HepG2 (cell line): ENCODE measurements around the gene INAFM2. TPM values are rescaled to one million over a fixed set of nuclear protein-coding genes. Genes with fewer than 3 reads are reported as not detected.

Experiments used
- BCLAF1 ChIP-seq: fragments of 450-650 bp; IDR thresholded peaks from 2 replicates; pipeline ENCODE4 v1.6.1; 2017; ENCODE audit warnings: mild to moderate bottlenecking
- CENPX ChIP-seq: sonication (generic); formaldehyde crosslinking; IDR thresholded peaks from 2 replicates; pipeline ENCODE4 v1.9.0; 2021; ENCODE audit warnings: mild to moderate bottlenecking, missing genetic modification reagents, moderate library complexity
- HDAC6 ChIP-seq: fragments of 200-600 bp; sonication (generic); IDR thresholded peaks from 2 replicates; pipeline ENCODE4 v1.7.0; 2017; ENCODE audit warnings: mild to moderate bottlenecking, antibody characterized with exemption, low read length, low read depth
- HES4 ChIP-seq: sonication (generic); formaldehyde crosslinking; IDR thresholded peaks from 2 replicates; pipeline ENCODE4 v1.9.0; 2021; ENCODE audit warnings: mild to moderate bottlenecking, missing genetic modification reagents, borderline replicate concordance
- HOXA9 ChIP-seq: sonication (generic); formaldehyde crosslinking; IDR thresholded peaks from 2 replicates; pipeline ENCODE4 v1.8.1; 2022; ENCODE audit warnings: missing genetic modification reagents, mild to moderate bottlenecking, moderate library complexity, borderline replicate concordance
- KLF13 ChIP-seq: sonication (generic); formaldehyde crosslinking; IDR thresholded peaks from 2 replicates; pipeline ENCODE4 v1.4.0; 2020; ENCODE audit warnings: mild to moderate bottlenecking, missing genetic modification reagents
- MTA1 ChIP-seq: sonication (generic); formaldehyde crosslinking; IDR thresholded peaks from 2 replicates; pipeline ENCODE4 v1.4.0; 2020; ENCODE audit warnings: missing genetic modification reagents, mild to moderate bottlenecking, borderline replicate concordance
- MYC ChIP-seq: sonication (generic); formaldehyde crosslinking; IDR thresholded peaks from 2 replicates; pipeline ENCODE4 v1.9.0; 2021; ENCODE audit warnings: missing genetic modification reagents, borderline replicate concordance
- PBX3 ChIP-seq: sonication (generic); formaldehyde crosslinking; IDR thresholded peaks from 2 replicates; pipeline ENCODE4 v1.8.1; 2023; ENCODE audit warnings: missing genetic modification reagents, inconsistent platforms, borderline replicate concordance
- PITX1 ChIP-seq: sonication (generic); formaldehyde crosslinking; IDR thresholded peaks from 2 replicates; pipeline ENCODE4 v1.5.1; 2020; ENCODE audit warnings: mild to moderate bottlenecking, missing genetic modification reagents
- RAD51 ChIP-seq: fragments of 450-650 bp; IDR thresholded peaks from 2 replicates; pipeline ENCODE4 v1.6.1; 2016; ENCODE audit warnings: borderline replicate concordance
- SNAI1 ChIP-seq: sonication (generic); formaldehyde crosslinking; IDR thresholded peaks from 2 replicates; pipeline ENCODE4 v1.5.0; 2020; ENCODE audit warnings: mild to moderate bottlenecking, missing genetic modification reagents, borderline replicate concordance
- TP53 ChIP-seq: sonication (generic); formaldehyde crosslinking; conservative IDR thresholded peaks from 2 replicates; pipeline ENCODE4 v1.4.0; 2020; ENCODE audit warnings: missing genetic modification reagents
- ZBTB25 ChIP-seq: IDR thresholded peaks from 2 replicates; pipeline ENCODE4 v1.6.1; 2018; ENCODE audit warnings: missing genetic modification reagents
- ZBTB4 ChIP-seq: sonication (generic); formaldehyde crosslinking; IDR thresholded peaks from 2 replicates; pipeline ENCODE4 v1.4.0; 2020; ENCODE audit warnings: missing genetic modification reagents, mild to moderate bottlenecking, borderline replicate concordance
- ZFP90 ChIP-seq: sonication (generic); formaldehyde crosslinking; IDR thresholded peaks from 2 replicates; pipeline ENCODE4 v1.8.0; 2022; ENCODE audit warnings: missing genetic modification reagents, mild to moderate bottlenecking, inconsistent platforms, borderline replicate concordance
- ZNF260 ChIP-seq: sonication (generic); formaldehyde crosslinking; IDR thresholded peaks from 2 replicates; pipeline ENCODE4 v1.4.0; 2020; ENCODE audit warnings: missing genetic modification reagents, low read depth, mild to moderate bottlenecking, borderline replicate concordance
- ZNF354B ChIP-seq: sonication (generic); formaldehyde crosslinking; IDR thresholded peaks from 2 replicates; pipeline ENCODE4 v1.8.0; 2022; ENCODE audit warnings: mild to moderate bottlenecking, missing genetic modification reagents
- ZNF850 ChIP-seq: sonication (generic); formaldehyde crosslinking; conservative IDR thresholded peaks from 2 replicates; pipeline ENCODE4 v1.9.0; 2021; ENCODE audit warnings: mild to moderate bottlenecking, missing genetic modification reagents
- ZSCAN12 ChIP-seq: sonication (generic); formaldehyde crosslinking; IDR thresholded peaks from 2 replicates; pipeline ENCODE4 v1.9.0; 2021; ENCODE audit warnings: mild to moderate bottlenecking, missing genetic modification reagents
- ZSCAN9 ChIP-seq: IDR thresholded peaks from 2 replicates; pipeline ENCODE4 v1.6.1; 2016; ENCODE audit warnings: borderline replicate concordance
- polyA plus RNA-seq, 8 experiments: library from polyadenylated mRNA; depleted of rRNA in 3 of 8; stranded (reverse) in 7 of 8; unstranded in 1 of 8; fragments of >200 nt; fragmentation: Illumina TruSeq in 4 of 8; extraction: Trizol in 4 of 8; gene quantifications; 2 replicates each; pipeline versions ENCODE4 v1.2.1 to v1.2.3, GENCODE V29; 2011 to 2016; ENCODE audit warnings: low read depth in 4 of 8, missing spikeins in 1 of 8, mixed read lengths in 1 of 8; ENCODE audit not compliant: insufficient read depth in 1 of 8
- total RNA-seq, 5 experiments: library from RNA; depleted of rRNA; stranded (reverse); fragments of >200 nt; fragmentation: Illumina TruSeq; extraction: Trizol; gene quantifications; 2 replicates each; pipeline ENCODE4 v1.2.3, GENCODE V29; 2016; ENCODE audit warnings: low read depth in 1 of 5

INAFM2 gene
- total and polyA plus RNA-seq, 2 of the 13 experiments (the other 11 are each of a cell fraction or from before 2014, with no cell fraction given), result 5.5 to 6.5 TPM

GRCh38 chr15:40282147-40282868 is 41.2 kb upstream of the INAFM2 start (continued):
- TF ChIP-seq BCLAF1 (no peak), SNAI1 (no peak), KLF13 (no peak), MTA1 (0 out of 2 replicates have a peak, but pooled peaks have one; percentile 25), HDAC6 (no peak), PBX3 (CRISPR knock-in tag) (no peak), CENPX (no peak), HES4 (CRISPR knock-in tag) (no peak), ZBTB25 (CRISPR knock-in tag) (no peak), ZBTB4 (CRISPR knock-in tag) (no peak), RAD51 (no peak), HOXA9 (0 out of 2 replicates have a peak, but pooled peaks have one; percentile 20), ZSCAN9 (CRISPR knock-in tag) (no peak), ZNF850 (CRISPR knock-in tag) (no peak), ZNF260 (no peak), MYC (CRISPR knock-in tag) (peak; percentile 58; the same call in 1 of the 2 replicates), ZSCAN12 (CRISPR knock-in tag) (0 out of 2 replicates have a peak, but pooled peaks have one; percentile 29), ZNF354B (CRISPR knock-in tag) (no peak), ZFP90 (CRISPR knock-in tag) (no peak), TP53 (no peak), PITX1 (CRISPR knock-in tag) (no peak)
